SK-N-SH (cell line): ENCODE results near the gene MAGEA9B. TPM values are rescaled to one million over a fixed set of nuclear protein-coding genes. Genes with fewer than 3 reads are reported as not detected.

ENCODE experiments used
- CTCF ChIA-PET: fragments of 300-600, 350-600 bp; formaldehyde crosslinking; extraction: SDS; loops from one replicate; lab custom pipeline; 2021; lab: Yijun Ruan, JAX
- POLR2A ChIA-PET: fragments of 350-600 bp; sonication (Branson Sonifier 250); formaldehyde crosslinking; extraction: SDS; loops from one replicate; lab custom pipeline; 2020; ENCODE audit warnings: antibody characterized with exemption, inconsistent platforms; lab: Yijun Ruan, JAX
- DNase-seq: peaks from one replicate; pipeline ENCODE4 v3.0.0; 2012
- H2AFZ ChIP-seq: fragments of 200-600 bp; sonication (generic); 2 replicates; pipeline ENCODE4 v1.8.1; 2016; ENCODE audit warnings: antibody characterized with exemption, mild to moderate bottlenecking, low read depth
- H3F3A ChIP-seq: fragments of 200-600 bp; sonication (generic); replicated peaks from 2 replicates; pipeline ENCODE3; 2016; ENCODE audit warnings: antibody characterized with exemption, mild to moderate bottlenecking; ENCODE audit not compliant: insufficient read depth
- H3K27ac ChIP-seq, 2 experiments: fragments of 200-500 bp in 1 of 2; fragments of 200-600 bp in 1 of 2; sonication (Bioruptor generic) in 1 of 2; sonication (generic), shearing (Covaris generic) in 1 of 2; 2 replicates each; pipeline versions ENCODE4 v1.5.1 to v1.6.1; 2014 to 2016; ENCODE audit warnings: low read depth in 2 of 2, inconsistent platforms in 1 of 2, low read length in 1 of 2, mild to moderate bottlenecking in 1 of 2, mixed read lengths in 1 of 2
- H3K27me3 ChIP-seq: fragments of 200-600 bp; sonication (generic), shearing (Covaris generic); 2 replicates; pipeline ENCODE4 v1.6.1; 2016; ENCODE audit warnings: mixed run types; ENCODE audit not compliant: insufficient read depth
- H3K36me3 ChIP-seq, 2 experiments: fragments of 200-500 bp in 1 of 2; fragments of 200-600 bp in 1 of 2; sonication (Bioruptor generic) in 1 of 2; sonication (generic) in 1 of 2; replicated peaks in 1 of 2; 2 replicates each; pipeline versions ENCODE3 to v1.5.1; 2014 to 2016; ENCODE audit warnings: low read length in 1 of 2, mild to moderate bottlenecking in 1 of 2; ENCODE audit not compliant: insufficient read depth in 2 of 2, control insufficient read depth in 1 of 2
- H3K4me1 ChIP-seq, 2 experiments: fragments of 200-500 bp in 1 of 2; fragments of 200-600 bp in 1 of 2; sonication (Bioruptor generic) in 1 of 2; sonication (generic), shearing (Covaris generic) in 1 of 2; 2 replicates each; pipeline versions ENCODE4 v1.5.1 to v1.6.1; 2014 to 2016; ENCODE audit warnings: low read depth in 1 of 2, low read length in 1 of 2, mixed run types in 1 of 2; ENCODE audit not compliant: insufficient read depth in 2 of 2, control insufficient read depth in 1 of 2
- H3K4me2 ChIP-seq: fragments of 200-600 bp; sonication (generic), shearing (Covaris generic); 2 replicates; pipeline ENCODE4 v1.6.1; 2017; ENCODE audit warnings: mixed run types
- H3K4me3 ChIP-seq, 2 experiments: fragments of 200-500 bp in 1 of 2; fragments of 200-600 bp in 1 of 2; sonication (Bioruptor generic) in 1 of 2; sonication (generic), shearing (Covaris generic) in 1 of 2; 2 replicates each; pipeline versions ENCODE4 v1.5.1 to v1.8.1; 2014 to 2016; ENCODE audit warnings: low read depth in 2 of 2, inconsistent platforms in 1 of 2, low read length in 1 of 2, mild to moderate bottlenecking in 1 of 2, mixed read lengths in 1 of 2, moderate library complexity in 1 of 2
- H3K79me2 ChIP-seq: fragments of 200-600 bp; sonication (generic); 2 replicates; pipeline ENCODE4 v1.8.1; 2017; ENCODE audit warnings: mild to moderate bottlenecking; ENCODE audit not compliant: insufficient read depth
- H3K9ac ChIP-seq: fragments of 200-600 bp; sonication (generic); 2 replicates; pipeline ENCODE4 v1.6.1; 2017; ENCODE audit warnings: mixed run types
- H3K9me2 ChIP-seq: fragments of 200-600 bp; sonication (generic); 2 replicates; pipeline ENCODE4 v1.6.1; 2017; ENCODE audit warnings: mixed run types
- H3K9me3 ChIP-seq: fragments of 200-600 bp; sonication (generic); 2 replicates; pipeline ENCODE4 v1.6.1; 2017; ENCODE audit warnings: mixed run types, mild to moderate bottlenecking, moderate library complexity
- H4K20me1 ChIP-seq: fragments of 200-600 bp; sonication (generic); 2 replicates; pipeline ENCODE4 v1.6.1; 2017; ENCODE audit warnings: mild to moderate bottlenecking, mixed run types; ENCODE audit not compliant: insufficient read depth
- ELF1 ChIP-seq: IDR thresholded peaks from 2 replicates; pipeline ENCODE4 v1.4.0; 2012
- FOXJ3 ChIP-seq: sonication (generic); formaldehyde crosslinking; IDR thresholded peaks from 2 replicates; pipeline ENCODE4 v1.5.1; 2020; ENCODE audit warnings: mild to moderate bottlenecking, missing genetic modification reagents
- GABPA ChIP-seq: IDR thresholded peaks from 2 replicates; pipeline ENCODE4 v1.4.0; 2012; ENCODE audit warnings: low read depth, mild to moderate bottlenecking
- GATA2 ChIP-seq: sonication (generic); formaldehyde crosslinking; IDR thresholded peaks from 2 replicates; pipeline ENCODE4 v1.5.0; 2020; ENCODE audit warnings: mild to moderate bottlenecking, missing genetic modification reagents
- MXI1 ChIP-seq: IDR thresholded peaks from 2 replicates; pipeline ENCODE4 v1.6.1; 2012; ENCODE audit warnings: mild to moderate bottlenecking, low read depth, low read length, improper control_type of control experiment
- NFIC ChIP-seq: IDR thresholded peaks from 2 replicates; pipeline ENCODE4 v1.4.0; 2012; ENCODE audit warnings: borderline replicate concordance
- NRF1 ChIP-seq: IDR thresholded peaks from 2 replicates; pipeline ENCODE4 v1.6.1; 2012; ENCODE audit warnings: low read depth, mild to moderate bottlenecking, low read length
- POLR2AphosphoS5 ChIP-seq: IDR thresholded peaks from 2 replicates; pipeline ENCODE4 v1.6.1; 2012; ENCODE audit warnings: low read depth, low read length
- RFX5 ChIP-seq: IDR thresholded peaks from 2 replicates; pipeline ENCODE4 v1.6.1; 2012; ENCODE audit warnings: mild to moderate bottlenecking, improper control_type of control experiment, low read length
- SIN3A ChIP-seq: IDR thresholded peaks from 2 replicates; pipeline ENCODE4 v1.6.1; 2012; ENCODE audit warnings: low read depth, mild to moderate bottlenecking, low read length, moderate library complexity, borderline replicate concordance
- SMC3 ChIP-seq: IDR thresholded peaks from 2 replicates; pipeline ENCODE4 v1.6.1; 2012; ENCODE audit warnings: low read depth, low read length, improper control_type of control experiment
- YY1 ChIP-seq: IDR thresholded peaks from 2 replicates; pipeline ENCODE4 v1.4.0; 2012; ENCODE audit warnings: low read depth, mild to moderate bottlenecking
- ZBTB33 ChIP-seq: IDR thresholded peaks from 2 replicates; pipeline ENCODE4 v1.4.0; 2012; ENCODE audit warnings: low read depth, borderline replicate concordance
- WGBS: methylation state at CpG from one replicate; pipeline ENCODE4 v1.1.6; 2017; ENCODE audit warnings: low lambda C conversion rate; 5-methylcytosine and 5-hydroxymethylcytosine counted together
- polyA plus RNA-seq, 3 experiments: library from polyadenylated mRNA; depleted of rRNA; stranded (reverse); fragments of >200 nt; gene quantifications; 2 replicates each; pipeline ENCODE4 v1.2.3, GENCODE V29; 2012
- TF ChIP-seq, protein P1 (sequence below): IDR thresholded peaks from 2 replicates; pipeline ENCODE4 v1.6.1; 2012; ENCODE audit warnings: mild to moderate bottlenecking, low read depth, low read length, moderate library complexity
- TF ChIP-seq, protein P2 (sequence below): IDR thresholded peaks from 2 replicates; pipeline ENCODE4 v1.4.0; 2012; ENCODE audit warnings: low read depth, borderline replicate concordance
- TF ChIP-seq, protein P3 (sequence below): IDR thresholded peaks from 2 replicates; pipeline ENCODE4; 2012
- TF ChIP-seq, protein P4 (sequence below): IDR thresholded peaks from 2 replicates; pipeline ENCODE4 v1.4.0; 2012; ENCODE audit warnings: low read depth

The MAGEA9B gene
- polyA plus RNA-seq, 1 of the 3 experiments (the other 2 are of a cell fraction): 0.38 TPM

GRCh38 chrX:149540131-149540620, 47.1 kb downstream of the MAGEA9B start:
- POLR2A ChIA-PET: interaction anchor here (0.8 to 2.7 kb wide), 5 partner anchors 12 to 398 kb away, joined by 3 to 18 read pairs (median 7); partner anchors contain the start of genes EOLA2 and IDS
- H3F3A ChIP-seq: no peaks in the 10 kb centered on the region
- no peaks in the 10 kb centered on the region for H3K9me2 ChIP-seq
- H3K4me2 ChIP-seq: peak overlapping the region; percentile 78; the same call in 1 of the 2 replicates
- CTCF ChIA-PET: interaction anchor here (1.0 to 1.8 kb wide), 2 partner anchors 34 to 36 kb away, joined by 3 to 5 read pairs; partner anchors contain the start of gene IDS
- no peaks in the 10 kb centered on the region for H3K36me3 ChIP-seq
- H3K79me2 ChIP-seq: no peaks in the 10 kb centered on the region
- peak overlapping the region; percentile 69; the same call in 1 of the 2 replicates for H3K9ac ChIP-seq
- no peaks in the 10 kb centered on the region for H3K27me3 ChIP-seq
- H2AFZ ChIP-seq: 0 out of 2 replicates have a peak overlapping the region, but pooled peaks have one; percentile 54
- no peaks in the 10 kb centered on the region for H3K9me3 ChIP-seq
- H3K27ac ChIP-seq: peak overlapping the region; percentile 88 to 93
- WGBS: 25% methylated on average over 24 of the region's 24 CpGs
- H3K4me1 ChIP-seq: peaks cover 0 to 7% of the 10 kb centered on the region in 2 experiments; a peak in 1 of 4 replicates
- H4K20me1 ChIP-seq: no peaks in the 10 kb centered on the region
- TF ChIP-seq MXI1: no peak
- no peak for TF ChIP-seq ZBTB33
- TF ChIP-seq SIN3A: no peak
- TF ChIP-seq, protein P1, sequence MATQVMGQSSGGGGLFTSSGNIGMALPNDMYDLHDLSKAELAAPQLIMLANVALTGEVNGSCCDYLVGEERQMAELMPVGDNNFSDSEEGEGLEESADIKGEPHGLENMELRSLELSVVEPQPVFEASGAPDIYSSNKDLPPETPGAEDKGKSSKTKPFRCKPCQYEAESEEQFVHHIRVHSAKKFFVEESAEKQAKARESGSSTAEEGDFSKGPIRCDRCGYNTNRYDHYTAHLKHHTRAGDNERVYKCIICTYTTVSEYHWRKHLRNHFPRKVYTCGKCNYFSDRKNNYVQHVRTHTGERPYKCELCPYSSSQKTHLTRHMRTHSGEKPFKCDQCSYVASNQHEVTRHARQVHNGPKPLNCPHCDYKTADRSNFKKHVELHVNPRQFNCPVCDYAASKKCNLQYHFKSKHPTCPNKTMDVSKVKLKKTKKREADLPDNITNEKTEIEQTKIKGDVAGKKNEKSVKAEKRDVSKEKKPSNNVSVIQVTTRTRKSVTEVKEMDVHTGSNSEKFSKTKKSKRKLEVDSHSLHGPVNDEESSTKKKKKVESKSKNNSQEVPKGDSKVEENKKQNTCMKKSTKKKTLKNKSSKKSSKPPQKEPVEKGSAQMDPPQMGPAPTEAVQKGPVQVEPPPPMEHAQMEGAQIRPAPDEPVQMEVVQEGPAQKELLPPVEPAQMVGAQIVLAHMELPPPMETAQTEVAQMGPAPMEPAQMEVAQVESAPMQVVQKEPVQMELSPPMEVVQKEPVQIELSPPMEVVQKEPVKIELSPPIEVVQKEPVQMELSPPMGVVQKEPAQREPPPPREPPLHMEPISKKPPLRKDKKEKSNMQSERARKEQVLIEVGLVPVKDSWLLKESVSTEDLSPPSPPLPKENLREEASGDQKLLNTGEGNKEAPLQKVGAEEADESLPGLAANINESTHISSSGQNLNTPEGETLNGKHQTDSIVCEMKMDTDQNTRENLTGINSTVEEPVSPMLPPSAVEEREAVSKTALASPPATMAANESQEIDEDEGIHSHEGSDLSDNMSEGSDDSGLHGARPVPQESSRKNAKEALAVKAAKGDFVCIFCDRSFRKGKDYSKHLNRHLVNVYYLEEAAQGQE: no peak
- TF ChIP-seq, all 33 proteins: peak for 0
- peak; percentile 84 for DNase-seq
- peak overlapping the region; percentile 63 to 73 for H3K4me3 ChIP-seq

GRCh38 chrX:149539283-149540130, 47.8 kb downstream of the MAGEA9B start:
- Histone ChIP-seq H3K27ac (peak overlapping the region; percentile 53 to 66), H2AFZ (no peak overlapping the region), H3F3A (no peaks in the 10 kb centered on the region)
- TF ChIP-seq RFX5 (no peak), ELF1 (no peak), SIN3A (no peak), YY1 (no peak), MXI1 (no peak), NFIC (no peak), NRF1 (no peak), POLR2AphosphoS5 (no peak), GABPA (no peak), FOXJ3 (no peak), SMC3 (no peak), GATA2 (CRISPR knock-in tag) (no peak)
- TF ChIP-seq, protein P2, sequence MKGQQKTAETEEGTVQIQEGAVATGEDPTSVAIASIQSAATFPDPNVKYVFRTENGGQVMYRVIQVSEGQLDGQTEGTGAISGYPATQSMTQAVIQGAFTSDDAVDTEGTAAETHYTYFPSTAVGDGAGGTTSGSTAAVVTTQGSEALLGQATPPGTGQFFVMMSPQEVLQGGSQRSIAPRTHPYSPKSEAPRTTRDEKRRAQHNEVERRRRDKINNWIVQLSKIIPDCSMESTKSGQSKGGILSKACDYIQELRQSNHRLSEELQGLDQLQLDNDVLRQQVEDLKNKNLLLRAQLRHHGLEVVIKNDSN: no peak
- TF ChIP-seq, protein P3, sequence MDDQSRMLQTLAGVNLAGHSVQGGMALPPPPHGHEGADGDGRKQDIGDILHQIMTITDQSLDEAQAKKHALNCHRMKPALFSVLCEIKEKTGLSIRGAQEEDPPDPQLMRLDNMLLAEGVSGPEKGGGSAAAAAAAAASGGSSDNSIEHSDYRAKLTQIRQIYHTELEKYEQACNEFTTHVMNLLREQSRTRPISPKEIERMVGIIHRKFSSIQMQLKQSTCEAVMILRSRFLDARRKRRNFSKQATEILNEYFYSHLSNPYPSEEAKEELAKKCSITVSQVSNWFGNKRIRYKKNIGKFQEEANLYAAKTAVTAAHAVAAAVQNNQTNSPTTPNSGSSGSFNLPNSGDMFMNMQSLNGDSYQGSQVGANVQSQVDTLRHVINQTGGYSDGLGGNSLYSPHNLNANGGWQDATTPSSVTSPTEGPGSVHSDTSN: no peak
- TF ChIP-seq, protein P4, sequence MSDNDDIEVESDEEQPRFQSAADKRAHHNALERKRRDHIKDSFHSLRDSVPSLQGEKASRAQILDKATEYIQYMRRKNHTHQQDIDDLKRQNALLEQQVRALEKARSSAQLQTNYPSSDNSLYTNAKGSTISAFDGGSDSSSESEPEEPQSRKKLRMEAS: no peak

More at GRCh38 chrX:149539283-149540130, 47.8 kb downstream of the MAGEA9B start:
- peak; percentile 74 for DNase-seq
- H3K79me2 ChIP-seq: no peaks in the 10 kb centered on the region
- H3K9ac ChIP-seq: peak overlapping the region; percentile 67; the same call in 1 of the 2 replicates
- no peaks in the 10 kb centered on the region for H3K27me3 ChIP-seq
- H3K4me1 ChIP-seq: peaks cover 0 to 7% of the 10 kb centered on the region in 2 experiments; a peak in 1 of 4 replicates
- H3K4me3 ChIP-seq: peak overlapping the region; percentile 49 to 53
- H3K9me3 ChIP-seq: no peaks in the 10 kb centered on the region
- H3K9me2 ChIP-seq: no peaks in the 10 kb centered on the region
- ChIA-PET CTCF (interaction anchor here (1.8 kb wide), 1 partner anchor 35 kb away, joined by 5 read pairs; the partner anchor contains the start of gene IDS), POLR2A (interaction anchor here (0.8 to 2.7 kb wide), 5 partner anchors 12 to 399 kb away, joined by 3 to 18 read pairs (median 7); partner anchors contain the start of genes EOLA2 and IDS)
- H3K4me2 ChIP-seq: peak overlapping the region; percentile 62; the same call in 1 of the 2 replicates
- no peaks in the 10 kb centered on the region for H4K20me1 ChIP-seq
- 3% methylated on average over 34 of the region's 34 CpGs for WGBS
- no peaks in the 10 kb centered on the region for H3K36me3 ChIP-seq
